Activated naive CD8-positive, alpha-beta T cell treated with anti-CD3 and anti-CD28 coated beads for 36 hours (primary cell): ENCODE measurements around the gene P3H3. TPM values are rescaled to one million over a fixed set of nuclear protein-coding genes. Genes with fewer than 3 reads are reported as not detected.

Source experiments
- DNase-seq: peaks from one replicate; pipeline ENCODE4 v3.0.0; 2021
- H3K27ac Mint-ChIP-seq: one replicate; pipeline ENCODE4 v1.8.0; 2022; ENCODE audit warnings: mild to moderate bottlenecking, moderate library complexity, mixed read lengths
- H3K27me3 Mint-ChIP-seq: one replicate; pipeline ENCODE4 v1.8.0; 2022; ENCODE audit warnings: mild to moderate bottlenecking, mixed read lengths
- H3K36me3 Mint-ChIP-seq: one replicate; pipeline ENCODE4 v1.8.0; 2021; ENCODE audit warnings: mild to moderate bottlenecking, mixed read lengths
- H3K4me1 Mint-ChIP-seq: one replicate; pipeline ENCODE4 v1.8.0; 2021; ENCODE audit warnings: mixed read lengths
- H3K4me3 Mint-ChIP-seq: one replicate; pipeline ENCODE4 v1.8.0; 2022; ENCODE audit warnings: mild to moderate bottlenecking, moderate library complexity, mixed read lengths
- H3K9me3 Mint-ChIP-seq: one replicate; pipeline ENCODE4 v1.8.0; 2022; ENCODE audit warnings: mixed read lengths
- total RNA-seq, 2 experiments: library from RNA; stranded (reverse); gene quantifications; one replicate each; pipeline ENCODE4 v1.2.3, GENCODE V29; 2021

Gene P3H3
- total RNA-seq, 2 experiments from 2014 or later = 0.36 to 0.60 TPM

DNA sequence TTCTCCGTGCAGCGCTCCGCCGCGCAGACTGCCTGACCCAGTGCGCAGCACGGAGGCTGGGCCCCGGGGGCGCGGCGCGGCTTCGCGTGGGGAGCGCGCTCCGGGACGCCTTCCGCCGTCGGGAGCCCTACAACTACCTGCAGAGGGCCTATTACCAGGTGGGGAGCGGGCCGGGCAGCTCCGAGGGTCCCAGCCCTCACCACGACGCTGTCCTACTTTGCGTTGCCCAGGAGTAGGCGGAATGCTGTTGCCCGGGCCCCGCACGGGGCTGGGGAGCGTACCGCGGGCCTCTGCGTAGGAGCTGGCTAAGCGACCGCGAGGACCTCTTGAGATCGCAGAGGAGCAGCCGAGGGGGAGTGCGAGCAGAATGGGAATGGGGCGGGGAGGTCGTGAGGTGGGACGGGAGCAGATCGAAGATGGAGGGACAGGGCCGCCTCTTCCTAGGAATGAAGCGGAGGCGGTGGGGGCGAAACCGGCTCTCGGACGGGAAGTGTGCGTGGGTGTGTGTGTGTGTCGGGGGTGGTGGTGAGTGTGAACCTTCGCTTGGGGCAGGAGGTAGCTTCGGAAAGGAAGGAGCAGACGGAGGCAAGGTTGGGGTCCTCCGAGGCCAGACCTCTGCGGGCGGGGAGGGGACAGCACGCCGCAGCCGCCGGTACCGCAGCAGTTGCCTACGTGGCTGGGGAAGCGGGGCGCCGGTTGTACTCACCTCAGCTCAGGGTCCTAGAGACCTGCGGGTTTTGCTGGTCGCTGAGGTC lies 751 bp downstream of the P3H3 start:
- H3K27me3 Mint-ChIP-seq = peaks cover 53% of the 10 kb centered on the region
- H3K4me3 Mint-ChIP-seq = peak overlapping the region; percentile 84

DNA sequence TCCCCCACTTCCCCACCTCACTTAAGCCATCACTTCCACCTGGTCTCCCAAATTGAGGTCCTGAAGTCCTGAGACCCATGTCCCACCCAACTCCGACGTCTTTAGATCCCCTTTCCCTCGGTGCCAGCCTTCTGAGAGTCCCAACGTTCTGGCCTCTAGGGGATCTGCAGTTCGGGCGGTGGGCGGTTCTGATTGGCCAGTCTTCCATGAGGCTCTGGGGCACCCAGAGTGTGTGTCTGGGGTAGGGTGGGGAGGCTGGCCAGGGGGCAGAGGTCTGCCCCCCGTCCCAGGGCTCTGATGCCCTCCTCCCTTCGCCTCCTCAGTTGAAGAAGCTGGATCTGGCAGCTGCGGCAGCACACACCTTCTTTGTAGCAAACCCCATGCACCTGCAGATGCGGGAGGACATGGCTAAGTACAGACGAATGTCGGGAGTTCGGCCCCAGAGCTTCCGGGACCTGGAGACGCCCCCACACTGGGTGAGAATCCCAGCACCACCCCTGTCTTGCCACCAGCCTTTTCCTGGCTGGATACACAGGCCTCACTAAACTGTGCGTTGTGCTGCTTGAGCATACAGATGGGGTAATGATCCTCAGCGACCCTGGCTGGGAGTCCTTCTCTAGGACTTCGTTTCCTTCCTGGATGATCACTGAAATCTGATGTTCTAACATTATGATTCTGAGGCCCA lies 1.5 kb downstream of the P3H3 start:
- Mint-ChIP-seq H3K4me1 (peaks cover 17% of the 10 kb centered on the region), H3K27me3 (peaks cover 48% of the 10 kb centered on the region), H3K27ac (no peak overlapping the region), H3K4me3 (peak overlapping the region; percentile 84), H3K36me3 (no peaks in the 10 kb centered on the region), H3K9me3 (no peaks in the 10 kb centered on the region)
- DNase-seq = no peak

More for the DNA sequence above, 751 bp downstream of the P3H3 start:
- Mint-ChIP-seq H3K36me3 (no peaks in the 10 kb centered on the region), H3K27ac (peak overlapping the region; percentile 51), H3K9me3 (no peaks in the 10 kb centered on the region), H3K4me1 (peaks cover 17% of the 10 kb centered on the region)
- DNase-seq = peak; percentile 47

DNA sequence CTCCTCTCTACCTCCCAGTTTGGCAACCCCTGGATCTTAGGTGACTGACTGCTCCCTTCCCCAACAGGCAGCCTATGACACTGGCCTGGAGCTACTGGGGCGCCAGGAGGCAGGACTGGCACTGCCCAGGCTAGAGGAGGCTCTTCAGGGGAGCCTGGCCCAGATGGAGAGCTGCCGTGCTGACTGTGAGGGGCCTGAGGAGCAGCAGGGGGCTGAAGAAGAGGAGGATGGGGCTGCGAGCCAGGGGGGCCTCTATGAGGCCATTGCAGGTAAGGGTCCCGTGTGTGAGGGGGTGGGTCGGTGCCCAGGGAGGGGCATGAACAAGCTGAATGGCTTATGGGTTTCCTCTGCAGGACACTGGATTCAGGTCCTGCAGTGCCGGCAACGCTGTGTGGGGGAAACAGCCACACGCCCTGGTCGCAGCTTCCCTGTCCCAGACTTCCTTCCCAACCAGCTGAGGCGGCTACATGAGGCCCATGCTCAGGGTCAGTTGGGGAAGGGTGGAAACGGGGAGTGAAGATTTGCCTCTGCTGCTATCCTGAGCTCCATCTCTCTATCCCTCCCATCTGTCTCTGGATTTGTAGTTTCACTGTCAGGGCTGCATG lies 2.2 kb downstream of the P3H3 start:
- peaks cover 16% of the 10 kb centered on the region for H3K4me1 Mint-ChIP-seq
- H3K27me3 Mint-ChIP-seq = peaks cover 41% of the 10 kb centered on the region

DNA sequence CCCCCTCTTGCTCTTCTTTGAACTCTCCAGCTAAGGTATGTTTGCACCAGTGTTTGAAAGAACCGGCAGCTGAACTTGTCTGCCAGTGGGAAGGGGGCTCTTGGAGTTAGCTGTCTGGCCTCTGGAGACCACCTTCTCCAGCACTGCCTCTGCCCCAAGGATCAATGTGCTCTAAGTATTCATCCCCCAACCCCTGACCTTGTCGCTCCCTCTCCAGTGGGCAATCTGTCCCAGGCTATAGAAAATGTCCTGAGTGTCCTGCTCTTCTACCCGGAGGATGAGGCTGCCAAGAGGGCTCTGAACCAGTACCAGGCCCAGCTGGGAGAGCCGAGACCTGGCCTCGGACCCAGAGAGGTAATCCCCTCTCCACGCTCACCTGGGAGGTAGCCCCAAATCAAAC lies 2.8 kb downstream of the P3H3 start:
- Mint-ChIP-seq H3K27ac (no peak overlapping the region), H3K4me3 (no peak overlapping the region), H3K36me3 (no peaks in the 10 kb centered on the region), H3K4me1 (peaks cover 12% of the 10 kb centered on the region), H3K27me3 (peaks cover 37% of the 10 kb centered on the region), H3K9me3 (no peaks in the 10 kb centered on the region)
- no peak for DNase-seq

More for the DNA sequence above, 2.2 kb downstream of the P3H3 start:
- no peaks in the 10 kb centered on the region for H3K36me3 Mint-ChIP-seq
- no peak overlapping the region for H3K27ac Mint-ChIP-seq
- no peak for DNase-seq
- no peak overlapping the region for H3K4me3 Mint-ChIP-seq
- H3K9me3 Mint-ChIP-seq = no peaks in the 10 kb centered on the region

DNA sequence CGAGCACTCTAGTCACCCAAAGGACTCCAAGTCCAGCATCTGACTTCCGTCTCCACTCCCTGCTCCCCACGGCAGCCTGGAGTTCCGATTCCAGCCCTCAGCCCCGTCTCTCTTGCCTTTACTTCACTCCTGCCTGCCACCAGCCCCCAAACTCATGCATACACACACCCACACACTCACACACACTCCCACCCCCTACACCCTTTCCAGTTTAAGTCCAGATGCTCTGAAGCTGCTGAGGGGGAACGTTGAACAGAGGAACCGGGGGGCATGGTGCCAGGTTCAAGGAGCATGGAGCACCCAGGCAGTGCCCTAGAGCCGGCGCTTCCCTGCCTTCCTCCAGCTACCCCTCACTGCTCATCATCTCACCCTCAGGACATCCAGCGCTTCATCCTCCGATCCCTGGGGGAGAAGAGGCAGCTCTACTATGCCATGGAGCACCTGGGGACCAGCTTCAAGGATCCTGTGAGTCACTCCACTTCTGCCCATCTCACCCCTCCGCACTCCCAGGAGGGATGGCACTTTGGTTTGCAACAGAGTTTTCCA lies 3.3 kb downstream of the P3H3 start:
- H3K27me3 Mint-ChIP-seq = peaks cover 32% of the 10 kb centered on the region

DNA sequence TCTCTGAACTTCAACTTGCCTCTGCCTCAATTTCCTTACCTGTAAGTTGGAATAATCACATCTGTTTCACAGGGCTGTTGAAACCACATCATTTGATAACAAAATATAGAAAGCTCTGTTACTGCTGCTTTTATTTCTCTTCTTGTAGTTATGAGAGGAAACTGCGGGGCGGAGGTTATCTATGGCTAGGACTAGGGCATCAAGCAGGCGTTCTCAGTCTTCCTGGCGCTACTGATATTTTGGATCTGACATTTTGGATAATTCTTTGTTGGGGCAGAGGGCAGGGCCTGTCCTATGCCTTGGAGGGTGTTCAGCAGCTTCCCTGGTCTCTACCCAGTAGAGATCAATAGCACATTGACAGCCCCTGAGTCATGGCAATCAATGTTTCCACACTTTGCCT lies 3.9 kb downstream of the P3H3 start:
- no peak overlapping the region for H3K4me3 Mint-ChIP-seq
- no peak for DNase-seq

More for the DNA sequence above, 3.3 kb downstream of the P3H3 start:
- no peak overlapping the region for H3K27ac Mint-ChIP-seq
- H3K4me3 Mint-ChIP-seq = no peak overlapping the region
- peaks cover 12% of the 10 kb centered on the region for H3K4me1 Mint-ChIP-seq
- no peak for DNase-seq
- H3K9me3 Mint-ChIP-seq = no peaks in the 10 kb centered on the region
- no peaks in the 10 kb centered on the region for H3K36me3 Mint-ChIP-seq

DNA sequence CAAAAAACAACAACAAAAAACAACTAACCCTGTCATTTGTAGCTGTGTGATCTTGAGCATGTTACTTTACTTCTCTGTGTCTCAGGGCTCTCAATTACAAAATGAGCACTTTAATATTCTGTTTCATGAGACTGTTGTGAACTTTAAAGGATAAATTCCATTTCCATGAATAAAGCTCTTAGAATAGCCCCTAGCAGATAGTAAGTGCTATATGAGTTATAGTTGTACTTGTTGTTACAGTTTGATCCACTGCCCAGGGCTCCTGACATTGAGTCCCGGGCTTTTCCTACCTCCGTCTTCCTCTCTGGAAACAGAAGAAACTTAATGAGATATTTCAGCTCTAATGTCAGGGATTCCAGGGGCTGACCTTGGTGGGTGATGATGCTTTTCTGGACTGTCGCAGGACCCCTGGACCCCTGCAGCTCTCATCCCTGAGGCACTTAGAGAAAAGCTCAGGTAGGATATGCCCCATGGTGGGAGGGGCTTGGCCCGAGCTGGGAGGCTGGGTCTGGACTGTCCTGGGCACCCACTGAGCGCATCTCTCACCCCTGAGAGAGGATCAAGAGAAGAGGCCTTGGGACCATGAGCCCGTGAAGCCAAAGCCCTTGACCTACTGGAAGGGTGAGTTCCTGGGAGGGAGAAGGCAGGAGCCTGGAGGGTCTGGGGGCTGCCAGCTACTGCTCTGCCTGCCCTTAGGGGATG lies 5.1 kb downstream of the P3H3 start:
- Mint-ChIP-seq H3K9me3 (no peaks in the 10 kb centered on the region), H3K4me3 (no peak overlapping the region), H3K27ac (no peak overlapping the region), H3K4me1 (peaks cover 8% of the 10 kb centered on the region), H3K36me3 (no peaks in the 10 kb centered on the region), H3K27me3 (peaks cover 15% of the 10 kb centered on the region)
- no peak for DNase-seq

More for the DNA sequence above, 3.9 kb downstream of the P3H3 start:
- H3K27ac Mint-ChIP-seq = no peak overlapping the region
- H3K36me3 Mint-ChIP-seq = no peaks in the 10 kb centered on the region
- H3K9me3 Mint-ChIP-seq = no peaks in the 10 kb centered on the region
- H3K27me3 Mint-ChIP-seq = peaks cover 26% of the 10 kb centered on the region
- H3K4me1 Mint-ChIP-seq = peaks cover 12% of the 10 kb centered on the region

DNA sequence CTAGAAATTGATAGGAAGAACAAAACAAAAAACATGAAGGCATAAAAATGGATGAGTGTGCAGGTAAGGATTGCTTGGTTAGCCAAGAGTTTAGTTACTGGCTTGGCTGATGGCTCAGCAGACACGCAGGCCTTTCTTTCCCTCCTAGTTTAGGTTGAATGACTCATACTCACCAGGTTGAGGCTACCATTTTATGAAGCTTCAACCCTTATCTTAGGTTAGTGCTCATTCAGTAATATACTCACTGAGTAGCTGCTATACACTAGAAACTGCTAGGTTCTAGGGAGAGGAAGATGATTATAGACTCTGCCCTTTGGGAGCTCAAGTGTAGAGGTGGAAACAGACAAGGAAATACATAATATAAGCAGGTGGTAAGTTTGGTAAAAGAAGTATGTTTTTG lies 6.0 kb downstream of the P3H3 start:
- Mint-ChIP-seq H3K36me3 (no peaks in the 10 kb centered on the region), H3K9me3 (no peaks in the 10 kb centered on the region), H3K4me3 (no peak overlapping the region), H3K4me1 (peaks cover 2% of the 10 kb centered on the region), H3K27ac (no peak overlapping the region), H3K27me3 (peaks cover 9% of the 10 kb centered on the region)
- DNase-seq = no peak

DNA sequence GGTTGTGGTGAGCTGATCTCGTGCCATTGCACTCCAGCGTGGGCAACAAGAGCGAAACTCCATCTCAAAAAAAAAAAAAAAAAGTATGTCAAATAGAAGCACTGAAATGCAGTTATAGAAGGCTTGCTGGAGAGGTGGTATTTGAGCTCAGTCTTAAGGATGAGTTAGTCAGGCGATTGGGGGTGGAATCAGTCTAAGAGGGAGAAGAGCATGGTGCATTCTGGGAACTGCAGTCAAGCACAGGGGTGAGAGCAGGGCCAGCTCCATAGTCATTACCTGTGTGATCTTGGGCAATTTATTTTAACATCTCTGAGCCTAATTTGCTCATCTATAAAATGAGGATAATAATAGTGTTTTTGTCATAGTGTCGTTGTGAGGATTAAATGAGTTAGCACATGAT lies 6.7 kb downstream of the P3H3 start:
- Mint-ChIP-seq H3K9me3 (no peaks in the 10 kb centered on the region), H3K27me3 (peaks cover 5% of the 10 kb centered on the region), H3K4me1 (no peaks in the 10 kb centered on the region), H3K4me3 (no peak overlapping the region), H3K36me3 (no peaks in the 10 kb centered on the region), H3K27ac (no peak overlapping the region)
- DNase-seq = no peak

DNA sequence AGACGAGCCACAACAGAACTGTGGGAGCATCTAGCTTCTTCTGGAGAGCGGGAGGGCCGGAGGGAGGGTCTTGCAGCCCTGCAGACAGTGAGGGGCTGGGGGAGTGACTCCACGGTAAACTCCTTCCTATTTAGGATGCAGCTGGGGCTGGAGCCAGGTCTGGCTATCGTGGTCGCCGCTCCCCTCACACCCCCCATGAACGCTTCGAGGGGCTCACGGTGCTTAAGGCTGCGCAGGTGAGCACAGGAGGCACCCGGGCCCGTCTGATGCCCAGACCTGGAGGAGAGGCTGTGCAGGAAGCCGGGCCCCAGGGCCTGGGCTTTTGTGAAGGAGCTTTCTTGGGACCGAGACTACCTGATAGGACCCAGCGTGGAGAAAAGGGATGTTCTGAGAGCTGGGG lies 8.6 kb downstream of the P3H3 start:
- Mint-ChIP-seq H3K4me1 (no peaks in the 10 kb centered on the region), H3K27me3 (no peaks in the 10 kb centered on the region), H3K36me3 (no peaks in the 10 kb centered on the region), H3K9me3 (no peaks in the 10 kb centered on the region), H3K27ac (no peak overlapping the region), H3K4me3 (no peak overlapping the region)
- DNase-seq = no peak

DNA sequence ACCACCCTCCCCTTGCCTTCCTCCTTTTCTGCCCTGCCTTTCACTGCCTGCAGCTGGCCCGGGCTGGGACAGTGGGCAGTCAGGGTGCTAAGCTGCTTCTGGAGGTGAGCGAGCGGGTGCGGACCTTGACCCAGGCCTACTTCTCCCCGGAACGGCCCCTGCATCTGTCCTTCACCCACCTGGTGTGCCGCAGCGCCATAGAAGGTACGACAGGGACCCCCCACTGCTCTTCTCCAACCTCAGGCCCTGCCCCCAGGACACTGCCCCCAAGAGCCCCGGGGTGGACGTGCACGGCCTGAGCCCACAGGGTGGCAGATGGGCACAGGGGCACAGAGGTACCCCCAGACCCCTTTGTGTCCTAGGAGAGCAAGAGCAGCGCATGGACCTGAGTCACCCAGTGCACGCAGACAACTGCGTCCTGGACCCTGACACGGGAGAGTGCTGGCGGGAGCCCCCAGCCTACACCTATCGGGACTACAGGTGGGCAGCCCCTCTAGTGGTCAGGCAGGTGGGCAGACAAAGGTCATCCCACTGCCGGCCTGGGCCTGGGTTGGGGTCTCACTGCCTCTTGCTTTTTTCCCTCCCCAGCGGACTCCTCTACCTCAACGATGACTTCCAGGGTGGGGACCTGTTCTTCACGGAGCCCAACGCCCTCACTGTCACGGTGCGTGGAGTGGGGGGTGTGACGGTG lies 9.3 kb downstream of the P3H3 start:
- H3K4me1 Mint-ChIP-seq = no peaks in the 10 kb centered on the region
- DNase-seq = no peak
- H3K27ac Mint-ChIP-seq = no peak overlapping the region
- no peaks in the 10 kb centered on the region for H3K9me3 Mint-ChIP-seq
- H3K4me3 Mint-ChIP-seq = no peak overlapping the region
- no peaks in the 10 kb centered on the region for H3K36me3 Mint-ChIP-seq
- H3K27me3 Mint-ChIP-seq = no peaks in the 10 kb centered on the region

DNA sequence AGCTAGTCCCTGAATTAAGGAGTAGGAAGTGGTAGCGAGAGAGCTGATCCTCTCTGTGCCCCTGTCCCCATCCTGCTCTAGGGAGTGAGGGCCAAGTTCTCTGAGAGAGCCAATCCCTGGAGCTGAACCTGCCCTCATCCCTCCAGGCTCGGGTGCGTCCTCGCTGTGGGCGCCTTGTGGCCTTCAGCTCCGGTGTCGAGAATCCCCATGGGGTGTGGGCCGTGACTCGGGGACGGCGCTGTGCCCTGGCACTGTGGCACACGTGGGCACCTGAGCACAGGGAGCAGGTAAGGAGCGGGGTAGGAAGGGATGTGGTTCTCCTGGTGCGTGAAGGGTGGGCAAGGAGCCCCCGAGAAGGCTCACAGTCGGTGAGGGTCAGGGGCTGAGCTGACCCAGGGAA lies 10.6 kb downstream of the P3H3 start:
- Mint-ChIP-seq H3K4me3 (no peak overlapping the region), H3K27ac (no peak overlapping the region), H3K36me3 (no peaks in the 10 kb centered on the region), H3K27me3 (no peaks in the 10 kb centered on the region), H3K4me1 (no peaks in the 10 kb centered on the region), H3K9me3 (no peaks in the 10 kb centered on the region)
- DNase-seq = no peak

DNA sequence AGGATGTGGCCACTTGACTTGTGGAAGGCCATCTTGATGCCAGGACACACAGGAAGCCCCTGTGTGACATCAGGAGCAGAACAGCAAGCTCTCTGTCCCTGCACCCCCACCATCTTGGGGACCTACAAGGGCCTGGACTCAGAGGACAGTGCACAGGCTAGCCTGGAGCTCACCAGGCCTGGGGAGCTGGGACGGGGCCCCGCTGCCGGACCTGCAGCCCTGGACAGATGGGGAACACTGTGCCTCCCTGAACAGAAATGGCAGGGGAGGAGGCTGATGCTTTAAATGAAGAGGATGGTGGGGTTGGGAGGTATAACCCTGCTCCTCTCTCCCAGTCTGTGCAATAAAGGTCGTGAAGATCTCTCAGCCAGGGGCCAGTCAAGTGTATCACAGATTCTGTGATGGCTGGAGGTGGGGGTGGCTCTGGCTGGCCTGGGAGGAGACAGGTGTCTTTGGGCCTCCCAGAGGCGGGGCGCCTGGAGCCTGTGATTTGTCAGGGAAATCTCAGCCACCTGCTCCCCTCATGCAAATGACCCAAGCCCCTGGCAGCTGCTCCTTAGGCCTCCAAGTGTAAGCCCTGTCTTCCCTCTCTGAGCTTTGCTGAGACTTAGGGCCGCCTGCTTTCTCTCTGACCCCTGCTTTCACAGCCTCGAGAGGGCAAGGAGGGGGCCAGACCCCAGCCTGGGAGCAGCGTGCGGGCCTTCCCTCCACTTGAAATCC lies 11.4 kb downstream of the P3H3 start:
- no peak overlapping the region for H3K4me3 Mint-ChIP-seq
- DNase-seq = no peak
- H3K4me1 Mint-ChIP-seq = no peaks in the 10 kb centered on the region
- no peaks in the 10 kb centered on the region for H3K9me3 Mint-ChIP-seq
- H3K36me3 Mint-ChIP-seq = no peaks in the 10 kb centered on the region
- no peaks in the 10 kb centered on the region for H3K27me3 Mint-ChIP-seq
- H3K27ac Mint-ChIP-seq = no peak overlapping the region

DNA sequence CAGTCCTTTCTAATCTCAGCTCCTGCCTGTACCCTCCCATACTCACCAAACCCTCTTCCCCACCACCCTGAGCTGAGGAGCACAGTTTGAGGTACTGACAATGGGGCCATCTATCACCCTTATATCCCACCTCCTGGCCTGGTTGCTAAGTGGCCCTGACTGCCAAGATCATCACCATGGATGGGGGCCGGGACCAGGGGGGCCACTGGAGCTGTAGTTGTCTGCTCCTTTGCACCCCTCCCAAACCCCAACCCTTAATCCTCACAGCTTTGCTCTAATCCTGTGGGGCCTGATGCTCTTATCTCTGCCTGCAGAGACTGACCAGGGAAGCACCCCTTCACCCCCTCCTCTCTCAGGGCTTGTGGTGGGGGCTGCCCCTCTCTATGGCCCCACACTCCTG lies 12.1 kb downstream of the P3H3 start:
- Mint-ChIP-seq H3K27ac (no peak overlapping the region), H3K27me3 (no peaks in the 10 kb centered on the region), H3K9me3 (no peaks in the 10 kb centered on the region), H3K4me3 (no peak overlapping the region), H3K4me1 (no peaks in the 10 kb centered on the region), H3K36me3 (peaks cover 3% of the 10 kb centered on the region)
- DNase-seq = no peak
